Measurements from ENCODE around the gene DLG3.

DLG3 gene

GRCh38 chrX:70446380-70447350 lies 2.0 kb downstream of the DLG3 start:
- H3K27me3 Mint-ChIP-seq (ENCODE audit: low read depth): peaks cover 42% of the 10 kb centered on the region

DNA sequence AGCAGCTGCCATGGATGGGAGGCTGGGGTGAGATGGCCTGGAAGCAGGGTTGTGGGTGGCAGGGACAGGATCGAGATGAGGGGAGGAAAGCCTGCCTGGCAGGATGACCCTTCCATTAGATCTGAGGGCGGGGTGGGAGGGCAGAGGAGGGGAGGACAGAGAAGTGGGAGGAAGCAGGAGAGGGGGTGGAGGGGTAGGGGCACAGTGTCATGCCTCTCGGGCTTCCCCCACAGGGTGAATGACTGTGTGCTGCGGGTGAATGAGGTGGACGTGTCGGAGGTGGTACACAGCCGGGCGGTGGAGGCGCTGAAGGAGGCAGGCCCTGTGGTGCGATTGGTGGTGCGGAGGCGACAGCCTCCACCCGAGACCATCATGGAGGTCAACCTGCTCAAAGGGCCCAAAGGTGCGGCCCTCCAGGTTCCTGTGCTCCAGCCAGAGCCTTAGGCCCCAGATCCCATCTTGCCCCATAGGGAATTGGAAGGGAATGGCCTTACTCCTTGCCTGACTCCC lies 4.9 kb downstream of the DLG3 start:
- no peak for DNase-seq (ENCODE audit: low spot score)
- H3K36me3 Mint-ChIP-seq (ENCODE audit: low read depth): no peaks in the 10 kb centered on the region
- no peak overlapping the region for H3K27ac Mint-ChIP-seq
- H3K9me3 Mint-ChIP-seq: no peaks in the 10 kb centered on the region
- H3K4me1 Mint-ChIP-seq (ENCODE audit: low read depth): peaks cover 15% of the 10 kb centered on the region
- no peak overlapping the region for H3K4me3 Mint-ChIP-seq
- peaks cover 16% of the 10 kb centered on the region for H3K27me3 Mint-ChIP-seq (ENCODE audit: low read depth)

More at GRCh38 chrX:70446380-70447350, 2.0 kb downstream of the DLG3 start:
- no peak overlapping the region for H3K27ac Mint-ChIP-seq
- no peak for DNase-seq (ENCODE audit: low spot score)
- H3K4me1 Mint-ChIP-seq (ENCODE audit: low read depth): no peaks in the 10 kb centered on the region
- H3K36me3 Mint-ChIP-seq (ENCODE audit: low read depth): no peaks in the 10 kb centered on the region
- no peak overlapping the region for H3K4me3 Mint-ChIP-seq
- no peaks in the 10 kb centered on the region for H3K9me3 Mint-ChIP-seq

GRCh38 chrX:70452143-70452733 lies 7.6 kb downstream of the DLG3 start:
- Mint-ChIP-seq H3K27me3 (ENCODE audit: low read depth) (no peaks in the 10 kb centered on the region), H3K27ac (peak overlapping the region; percentile 76), H3K4me1 (ENCODE audit: low read depth) (peaks cover 30% of the 10 kb centered on the region), H3K4me3 (peak overlapping the region; percentile 85), H3K36me3 (ENCODE audit: low read depth) (peaks cover 6% of the 10 kb centered on the region), H3K9me3 (no peaks in the 10 kb centered on the region)
- DNase-seq (ENCODE audit: low spot score): peak; percentile 29

GRCh38 chrX:70453024-70453618 lies 8.5 kb downstream of the DLG3 start:
- Mint-ChIP-seq H3K4me1 (ENCODE audit: low read depth) (peaks cover 30% of the 10 kb centered on the region), H3K27me3 (ENCODE audit: low read depth) (no peaks in the 10 kb centered on the region), H3K9me3 (no peaks in the 10 kb centered on the region), H3K4me3 (peak overlapping the region; percentile 76), H3K27ac (peak overlapping the region; percentile 28), H3K36me3 (ENCODE audit: low read depth) (peaks cover 6% of the 10 kb centered on the region)
- DNase-seq (ENCODE audit: low spot score): no peak

DNA sequence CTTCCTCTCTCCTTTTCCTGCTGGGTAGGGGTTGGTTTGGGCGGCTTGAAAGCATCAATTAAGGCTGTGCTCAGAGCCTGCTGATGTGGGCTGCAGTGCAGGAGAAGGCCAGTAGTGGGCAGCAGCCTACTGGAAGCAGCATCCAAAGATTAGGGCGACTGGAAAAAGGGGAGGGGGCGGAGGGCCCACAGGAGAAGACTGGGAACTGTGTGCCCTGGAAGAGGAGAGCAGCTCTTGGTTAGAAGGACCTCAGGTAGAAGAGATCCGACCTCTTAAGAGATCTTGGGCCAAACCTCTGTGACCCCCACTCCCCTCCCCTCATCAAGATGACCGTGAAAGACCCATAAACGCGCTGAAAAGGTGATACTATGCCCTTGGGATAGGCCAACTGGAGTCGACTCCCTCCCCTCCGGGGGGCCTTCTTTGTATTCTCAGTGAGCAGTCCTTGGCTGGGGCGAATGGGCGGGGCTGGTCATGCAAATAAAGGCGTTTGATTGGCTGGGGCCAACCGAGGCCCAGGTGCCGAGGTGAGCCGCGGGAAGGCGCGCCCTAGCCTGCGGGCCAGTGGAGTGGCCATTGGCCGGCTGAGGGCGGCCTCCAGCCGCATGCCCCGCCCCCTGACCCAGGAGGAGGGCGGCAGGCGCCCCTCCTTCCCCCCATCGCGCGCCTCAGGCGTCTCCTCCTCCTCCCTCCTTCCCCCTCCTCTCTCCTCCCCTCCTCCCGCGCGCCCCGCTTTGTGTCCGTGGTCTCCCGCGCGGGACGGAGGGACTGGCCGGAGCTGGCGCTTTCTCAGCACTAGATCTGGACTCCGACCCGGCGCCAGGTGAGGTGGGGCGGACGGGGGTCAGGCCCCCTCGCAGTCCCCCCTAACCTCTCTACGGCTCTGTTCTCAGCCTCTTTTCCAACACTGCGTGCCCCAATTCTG lies 10.1 kb downstream of the DLG3 start:
- no peaks in the 10 kb centered on the region for H3K9me3 Mint-ChIP-seq
- DNase-seq (ENCODE audit: low spot score): peak; percentile 70
- peaks cover 10% of the 10 kb centered on the region for H3K36me3 Mint-ChIP-seq (ENCODE audit: low read depth)
- peaks cover 32% of the 10 kb centered on the region for H3K4me1 Mint-ChIP-seq (ENCODE audit: low read depth)
- H3K27ac Mint-ChIP-seq: peak overlapping the region; percentile 89
- H3K27me3 Mint-ChIP-seq (ENCODE audit: low read depth): no peaks in the 10 kb centered on the region
- H3K4me3 Mint-ChIP-seq: peak overlapping the region; percentile 85

DNA sequence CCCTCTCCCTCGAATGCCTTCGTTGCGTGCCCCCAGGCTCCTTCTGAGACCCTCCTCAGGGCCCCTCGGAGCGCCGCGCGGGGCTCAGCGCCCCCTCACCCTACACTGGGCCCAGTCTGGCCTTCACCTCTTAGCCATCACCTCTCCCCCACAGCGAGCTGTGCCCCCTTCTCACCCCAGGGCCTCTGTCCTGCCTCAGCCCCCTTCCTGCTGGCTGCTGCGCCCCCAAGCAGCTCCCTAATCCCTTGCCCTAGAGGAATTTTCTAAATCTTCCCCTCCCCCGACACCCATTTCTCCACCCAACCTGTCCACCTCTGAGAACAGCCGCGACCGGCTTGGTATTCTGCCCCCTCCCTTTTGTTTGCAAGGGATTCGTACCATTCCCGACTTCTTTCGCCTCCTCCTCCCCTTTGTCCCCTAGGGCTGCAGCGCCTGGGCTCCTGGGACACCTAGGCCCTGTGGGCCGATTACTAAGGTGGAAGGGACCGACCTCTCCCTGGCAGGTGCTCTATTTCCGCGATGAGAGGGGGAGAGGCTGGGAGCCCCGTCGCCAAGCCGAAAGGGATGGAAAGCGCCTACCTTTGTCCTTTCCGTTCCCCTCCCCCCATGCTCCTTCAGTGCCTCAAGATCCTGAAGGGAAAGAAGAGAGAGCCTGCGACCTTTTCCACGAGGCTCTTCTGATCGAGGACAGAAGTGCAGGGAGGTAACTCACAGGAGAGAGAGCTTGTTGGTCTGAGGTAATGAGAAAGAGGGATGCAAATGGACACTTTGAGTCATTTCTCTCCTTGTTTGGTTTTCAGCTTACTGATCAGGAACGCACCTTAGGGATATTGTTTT lies 10.9 kb downstream of the DLG3 start:
- Mint-ChIP-seq H3K36me3 (ENCODE audit: low read depth) (peaks cover 14% of the 10 kb centered on the region), H3K4me3 (peak overlapping the region; percentile 85), H3K9me3 (no peaks in the 10 kb centered on the region), H3K4me1 (ENCODE audit: low read depth) (peaks cover 32% of the 10 kb centered on the region), H3K27ac (peak overlapping the region; percentile 89), H3K27me3 (ENCODE audit: low read depth) (no peaks in the 10 kb centered on the region)
- DNase-seq (ENCODE audit: low spot score): no peak

GRCh38 chrX:70456256-70456655 lies 11.6 kb downstream of the DLG3 start:
- Mint-ChIP-seq H3K9me3 (no peaks in the 10 kb centered on the region), H3K4me1 (ENCODE audit: low read depth) (peaks cover 32% of the 10 kb centered on the region), H3K36me3 (ENCODE audit: low read depth) (peaks cover 21% of the 10 kb centered on the region), H3K4me3 (peak overlapping the region; percentile 85), H3K27ac (peak overlapping the region; percentile 89), H3K27me3 (ENCODE audit: low read depth) (no peaks in the 10 kb centered on the region)
- no peak for DNase-seq (ENCODE audit: low spot score)

DNA sequence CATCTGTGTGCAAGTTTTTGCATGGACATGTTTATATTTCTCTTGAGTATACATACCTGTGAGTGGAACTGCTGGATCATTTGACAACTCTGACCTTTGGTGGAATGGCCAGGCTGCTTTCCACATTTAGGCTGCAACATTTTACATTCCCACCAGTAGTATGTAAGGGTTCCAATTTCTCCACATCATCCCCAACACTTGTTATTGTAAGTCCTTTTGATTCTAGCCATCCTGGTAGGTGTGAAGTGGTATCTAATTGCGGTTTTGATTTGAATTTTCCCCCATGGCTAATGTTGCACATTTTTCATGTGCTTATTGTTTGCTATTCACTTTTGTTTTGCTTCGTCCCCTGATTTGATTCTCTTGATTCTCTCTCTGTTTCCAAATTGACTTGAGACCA lies 16.4 kb downstream of the DLG3 start:
- no peak overlapping the region for H3K27ac Mint-ChIP-seq
- DNase-seq (ENCODE audit: low spot score): no peak
- peaks cover 26% of the 10 kb centered on the region for H3K36me3 Mint-ChIP-seq (ENCODE audit: low read depth)
- H3K4me3 Mint-ChIP-seq: no peak overlapping the region
- H3K4me1 Mint-ChIP-seq (ENCODE audit: low read depth): peaks cover 13% of the 10 kb centered on the region
- H3K27me3 Mint-ChIP-seq (ENCODE audit: low read depth): no peaks in the 10 kb centered on the region
- H3K9me3 Mint-ChIP-seq: no peaks in the 10 kb centered on the region

GRCh38 chrX:70464051-70464450 lies 19.4 kb downstream of the DLG3 start:
- no peak for DNase-seq (ENCODE audit: low spot score)
- Mint-ChIP-seq H3K4me1 (ENCODE audit: low read depth) (peaks cover 2% of the 10 kb centered on the region), H3K36me3 (ENCODE audit: low read depth) (peaks cover 23% of the 10 kb centered on the region), H3K27ac (no peak overlapping the region), H3K9me3 (no peaks in the 10 kb centered on the region), H3K27me3 (ENCODE audit: low read depth) (no peaks in the 10 kb centered on the region), H3K4me3 (no peak overlapping the region)

DNA sequence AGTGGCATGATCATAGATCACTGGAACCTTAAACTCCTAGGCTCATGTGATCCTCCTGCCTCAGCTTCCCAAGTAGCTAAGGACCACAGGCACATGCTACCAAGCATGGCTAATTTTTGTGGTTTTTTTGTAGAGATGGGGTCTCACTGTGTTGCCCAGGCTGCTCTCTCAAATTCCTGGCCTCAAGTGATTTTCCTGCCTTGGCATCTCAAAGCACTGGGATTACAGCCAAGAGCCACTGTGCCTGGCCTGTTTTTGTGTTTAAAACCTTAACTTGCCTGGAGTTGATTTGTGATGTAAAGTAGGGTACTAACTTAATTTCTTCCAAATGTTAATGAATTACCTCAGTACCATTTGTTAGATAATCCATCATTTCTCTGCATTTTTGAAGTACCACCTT lies 22.3 kb downstream of the DLG3 start:
- H3K36me3 Mint-ChIP-seq (ENCODE audit: low read depth): peaks cover 9% of the 10 kb centered on the region
- peaks cover 10% of the 10 kb centered on the region for H3K4me1 Mint-ChIP-seq (ENCODE audit: low read depth)
- no peak for DNase-seq (ENCODE audit: low spot score)
- no peaks in the 10 kb centered on the region for H3K27me3 Mint-ChIP-seq (ENCODE audit: low read depth)
- H3K4me3 Mint-ChIP-seq: no peak overlapping the region
- H3K9me3 Mint-ChIP-seq: no peaks in the 10 kb centered on the region
- no peak overlapping the region for H3K27ac Mint-ChIP-seq

GRCh38 chrX:70468709-70469108 lies 24.1 kb downstream of the DLG3 start:
- no peak for DNase-seq (ENCODE audit: low spot score)
- Mint-ChIP-seq H3K9me3 (no peaks in the 10 kb centered on the region), H3K36me3 (ENCODE audit: low read depth) (peaks cover 12% of the 10 kb centered on the region), H3K27ac (no peak overlapping the region), H3K4me1 (ENCODE audit: low read depth) (peaks cover 10% of the 10 kb centered on the region), H3K27me3 (ENCODE audit: low read depth) (no peaks in the 10 kb centered on the region), H3K4me3 (no peak overlapping the region)

DNA sequence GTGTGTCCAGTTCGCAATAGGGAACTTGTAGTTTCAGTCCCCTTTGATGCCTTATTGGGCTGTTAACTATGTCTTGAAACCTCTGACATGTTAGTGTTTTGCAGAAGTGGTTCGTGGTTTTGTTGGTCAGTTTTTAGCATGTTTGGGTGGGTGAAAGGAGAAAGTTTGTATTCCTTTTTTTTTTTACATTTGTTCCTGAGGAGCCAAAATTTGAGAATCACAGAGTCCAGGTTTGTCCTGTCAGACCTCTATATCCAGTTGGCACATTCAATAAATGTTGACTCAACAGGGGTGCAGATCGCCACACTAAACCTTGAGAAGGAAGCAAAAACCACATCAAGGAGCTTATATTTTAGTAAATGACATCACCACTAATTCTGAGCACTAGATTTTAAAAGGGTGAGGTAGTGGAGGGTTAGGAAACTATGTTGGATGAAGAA lies 26.2 kb downstream of the DLG3 start:
- Mint-ChIP-seq H3K4me1 (ENCODE audit: low read depth) (peaks cover 13% of the 10 kb centered on the region), H3K36me3 (ENCODE audit: low read depth) (peaks cover 8% of the 10 kb centered on the region), H3K4me3 (no peak overlapping the region), H3K27me3 (ENCODE audit: low read depth) (no peaks in the 10 kb centered on the region), H3K9me3 (no peaks in the 10 kb centered on the region), H3K27ac (peak overlapping the region; percentile 52)
- no peak for DNase-seq (ENCODE audit: low spot score)
